OCI-LY3 (cell line): ENCODE results near the gene IMPACT.

Experiments used
- H2AFZ ChIP-seq: fragments of 200-600, 300-600 bp; shearing (Covaris generic); 2 replicates; pipeline ENCODE4 v1.6.0; 2014; ENCODE audit warnings: antibody characterized with exemption, low read depth, low read length
- H3K27ac ChIP-seq: fragments of 200-600, 300-600 bp; sonication (generic); 2 replicates; pipeline ENCODE4 v1.5.1; 2014; ENCODE audit warnings: mild to moderate bottlenecking, low read length, moderate library complexity, mixed read lengths
- H3K27me3 ChIP-seq: fragments of 200-600, 300-600 bp; sonication (generic); 2 replicates; pipeline ENCODE4 v1.6.1; 2014; ENCODE audit warnings: low read depth, low read length, mixed read lengths
- H3K36me3 ChIP-seq: fragments of 200-600, 300-600 bp; sonication (generic); replicated peaks from 2 replicates; pipeline ENCODE3; 2014; ENCODE audit warnings: low read depth, low read length, mixed read lengths
- H3K4me1 ChIP-seq: fragments of 300-600, 200-600 bp; sonication (generic); 2 replicates; pipeline ENCODE4 v1.6.1; 2014; ENCODE audit warnings: low read length, mixed read lengths
- H3K4me2 ChIP-seq: fragments of 200-600, 300-600 bp; sonication (generic); 2 replicates; pipeline ENCODE4 v1.6.1; 2014; ENCODE audit warnings: low read length, mixed read lengths
- H3K4me3 ChIP-seq: fragments of 300-600, 200-600 bp; sonication (generic); 2 replicates; pipeline ENCODE4 v1.5.1; 2014; ENCODE audit warnings: antibody characterized with exemption, mild to moderate bottlenecking, low read length, moderate library complexity
- H3K79me2 ChIP-seq: fragments of 300-600, 200-600 bp; shearing (Covaris generic); 2 replicates; pipeline ENCODE4 v1.6.1; 2014; ENCODE audit warnings: mild to moderate bottlenecking, low read length, mixed read lengths
- H3K9ac ChIP-seq: fragments of 300-600, 200-600 bp; shearing (Covaris generic); 2 replicates; pipeline ENCODE4 v1.6.0; 2014; ENCODE audit warnings: mild to moderate bottlenecking, low read length, moderate library complexity
- H3K9me3 ChIP-seq: fragments of 200-600, 300-600 bp; shearing (Covaris generic); 2 replicates; pipeline ENCODE4 v1.6.1; 2014; ENCODE audit warnings: low read length, mixed read lengths; ENCODE audit not compliant: insufficient read depth
- H4K20me1 ChIP-seq: fragments of 200-600, 300-600 bp; sonication (generic); 2 replicates; pipeline ENCODE4 v1.6.1; 2016; ENCODE audit warnings: low read length, mixed read lengths; ENCODE audit not compliant: insufficient read depth
- EZH2phosphoT487 ChIP-seq: fragments of 200-600 bp; shearing (Covaris generic); IDR thresholded peaks from 2 replicates; pipeline ENCODE4 v1.6.1; 2018; ENCODE audit warnings: antibody characterized with exemption, mixed run types, low read depth
- TF ChIP-seq, protein P1 (sequence below): fragments of 200-600, 300-600 bp; sonication (generic); IDR thresholded peaks from 2 replicates; pipeline ENCODE4 v1.5.1; 2014; ENCODE audit warnings: antibody characterized with exemption, low read length, low read depth

Gene IMPACT

DNA sequence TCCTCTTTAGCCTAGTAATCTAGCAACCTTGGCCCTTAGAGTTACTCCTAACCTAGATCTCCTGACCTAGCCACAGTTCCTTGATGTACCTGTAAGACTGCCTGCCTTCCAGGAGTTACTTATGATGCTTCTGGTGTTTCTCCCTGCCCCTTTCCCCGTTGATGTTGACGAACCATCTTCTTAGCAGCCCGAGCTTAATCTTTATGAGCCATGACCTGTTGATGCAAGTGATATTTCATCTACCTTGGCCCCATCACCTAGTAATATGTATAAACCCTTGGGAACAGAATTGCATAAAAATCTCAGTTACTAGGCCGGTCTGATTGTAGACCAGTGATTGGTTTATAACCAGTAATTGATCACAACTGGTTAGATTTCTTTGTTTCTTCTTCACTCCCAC is 2.7 kb downstream of the IMPACT start:
- Histone ChIP-seq H3K27me3 (no peaks in the 10 kb centered on the region), H2AFZ (no peak overlapping the region)

DNA sequence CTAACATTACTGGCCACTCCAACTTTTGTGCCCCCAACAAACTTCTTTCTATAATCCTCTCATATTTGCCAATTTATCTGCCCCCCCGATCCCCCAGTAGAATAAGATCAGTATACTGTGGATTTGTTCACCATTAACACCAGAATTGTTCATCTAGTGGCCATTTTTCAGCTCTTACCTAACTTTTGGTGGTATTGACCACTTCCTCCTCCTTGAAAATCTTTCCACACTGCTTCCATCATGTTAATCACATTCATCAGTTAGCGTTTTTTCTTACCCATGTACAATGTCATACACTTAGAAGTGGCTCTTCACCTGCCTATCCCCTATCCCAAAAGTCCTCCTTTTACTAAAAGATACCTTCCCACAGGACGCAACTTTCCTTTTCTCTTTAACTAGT is 6.1 kb downstream of the IMPACT start:
- TF ChIP-seq, protein P1, sequence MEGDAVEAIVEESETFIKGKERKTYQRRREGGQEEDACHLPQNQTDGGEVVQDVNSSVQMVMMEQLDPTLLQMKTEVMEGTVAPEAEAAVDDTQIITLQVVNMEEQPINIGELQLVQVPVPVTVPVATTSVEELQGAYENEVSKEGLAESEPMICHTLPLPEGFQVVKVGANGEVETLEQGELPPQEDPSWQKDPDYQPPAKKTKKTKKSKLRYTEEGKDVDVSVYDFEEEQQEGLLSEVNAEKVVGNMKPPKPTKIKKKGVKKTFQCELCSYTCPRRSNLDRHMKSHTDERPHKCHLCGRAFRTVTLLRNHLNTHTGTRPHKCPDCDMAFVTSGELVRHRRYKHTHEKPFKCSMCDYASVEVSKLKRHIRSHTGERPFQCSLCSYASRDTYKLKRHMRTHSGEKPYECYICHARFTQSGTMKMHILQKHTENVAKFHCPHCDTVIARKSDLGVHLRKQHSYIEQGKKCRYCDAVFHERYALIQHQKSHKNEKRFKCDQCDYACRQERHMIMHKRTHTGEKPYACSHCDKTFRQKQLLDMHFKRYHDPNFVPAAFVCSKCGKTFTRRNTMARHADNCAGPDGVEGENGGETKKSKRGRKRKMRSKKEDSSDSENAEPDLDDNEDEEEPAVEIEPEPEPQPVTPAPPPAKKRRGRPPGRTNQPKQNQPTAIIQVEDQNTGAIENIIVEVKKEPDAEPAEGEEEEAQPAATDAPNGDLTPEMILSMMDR = no peak
- TF ChIP-seq EZH2phosphoT487 = no peak
- H3K27ac ChIP-seq = no peak overlapping the region

More for the DNA sequence above, 2.7 kb downstream of the IMPACT start:
- TF ChIP-seq EZH2phosphoT487 = no peak
- TF ChIP-seq, protein P1 = no peak
- no peak overlapping the region for H3K4me2 ChIP-seq
- no peaks in the 10 kb centered on the region for H3K9me3 ChIP-seq
- H3K79me2 ChIP-seq = peaks cover 13% of the 10 kb centered on the region
- H4K20me1 ChIP-seq = no peaks in the 10 kb centered on the region
- peaks cover 20% of the 10 kb centered on the region for H3K4me1 ChIP-seq
- no peak overlapping the region for H3K9ac ChIP-seq
- peaks cover 14% of the 10 kb centered on the region for H3K36me3 ChIP-seq
- no peak overlapping the region for H3K4me3 ChIP-seq
- no peak overlapping the region for H3K27ac ChIP-seq

DNA sequence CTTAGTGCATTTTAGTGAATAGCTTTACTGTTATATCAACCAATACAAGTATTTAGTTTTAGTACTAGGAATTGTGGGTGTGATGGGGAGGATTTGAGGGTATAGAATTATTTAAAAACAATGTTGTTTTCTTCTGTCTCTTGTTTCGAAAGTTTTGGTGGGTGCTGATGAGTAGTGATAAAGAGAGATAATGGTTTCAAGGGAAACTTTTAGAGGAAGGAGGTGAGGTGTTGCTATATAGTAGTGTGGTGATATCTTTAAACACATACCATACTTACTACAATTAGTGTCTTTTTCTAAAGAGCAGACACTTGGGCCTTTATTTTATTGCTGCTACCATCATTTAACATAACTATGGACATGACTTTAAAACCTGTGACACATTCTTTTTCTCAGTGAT is 10.5 kb downstream of the IMPACT start:
- peaks cover 32% of the 10 kb centered on the region for H3K36me3 ChIP-seq
- H2AFZ ChIP-seq = no peak overlapping the region
- no peak for TF ChIP-seq EZH2phosphoT487
- TF ChIP-seq, protein P1 = no peak
- no peak overlapping the region for H3K4me3 ChIP-seq
- H3K9ac ChIP-seq = no peak overlapping the region
- no peak overlapping the region for H3K4me2 ChIP-seq
- H3K27ac ChIP-seq = no peak overlapping the region
- no peaks in the 10 kb centered on the region for H3K79me2 ChIP-seq
- no peaks in the 10 kb centered on the region for H3K9me3 ChIP-seq
- H3K4me1 ChIP-seq = no peaks in the 10 kb centered on the region
- H3K27me3 ChIP-seq = no peaks in the 10 kb centered on the region
- no peaks in the 10 kb centered on the region for H4K20me1 ChIP-seq

More for the DNA sequence above, 6.1 kb downstream of the IMPACT start:
- no peaks in the 10 kb centered on the region for H3K9me3 ChIP-seq
- no peak overlapping the region for H3K4me3 ChIP-seq
- H4K20me1 ChIP-seq = no peaks in the 10 kb centered on the region
- H3K9ac ChIP-seq = no peak overlapping the region
- peaks cover 6% of the 10 kb centered on the region; the same call in 1 of the 2 replicates for H3K79me2 ChIP-seq
- H2AFZ ChIP-seq = no peak overlapping the region
- no peaks in the 10 kb centered on the region for H3K27me3 ChIP-seq
- H3K4me2 ChIP-seq = no peak overlapping the region
- peaks cover 8% of the 10 kb centered on the region for H3K4me1 ChIP-seq
- H3K36me3 ChIP-seq = peaks cover 19% of the 10 kb centered on the region

DNA sequence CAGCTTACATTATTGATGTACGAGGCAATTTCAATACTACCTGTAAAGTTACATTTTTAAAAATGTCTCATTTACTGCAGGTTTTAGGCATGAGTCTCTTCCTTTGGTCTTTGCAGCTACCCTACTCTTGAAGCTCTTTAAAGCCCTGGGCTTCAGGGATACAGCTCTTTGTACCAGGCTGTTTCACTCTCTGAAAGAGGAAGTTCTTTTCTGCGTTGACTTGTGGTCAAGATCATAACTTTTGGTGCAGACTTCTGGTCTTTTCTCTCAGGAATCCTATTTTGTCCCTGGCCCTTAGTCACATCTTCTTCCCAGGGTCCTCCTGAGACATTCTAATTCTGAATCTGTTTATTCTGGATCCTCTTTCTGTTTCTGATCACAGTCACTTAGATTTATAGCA is 17.4 kb downstream of the IMPACT start:
- Histone ChIP-seq H3K9me3 (no peaks in the 10 kb centered on the region), H3K27me3 (no peaks in the 10 kb centered on the region), H3K4me2 (peak overlapping the region; percentile 44), H3K27ac (no peak overlapping the region), H3K9ac (no peak overlapping the region), H4K20me1 (peaks cover 3% of the 10 kb centered on the region; the same call in 1 of the 2 replicates), H3K79me2 (no peaks in the 10 kb centered on the region), H2AFZ (no peak overlapping the region), H3K4me3 (no peak overlapping the region), H3K36me3 (peaks cover 48% of the 10 kb centered on the region), H3K4me1 (peaks cover 45% of the 10 kb centered on the region)
- TF ChIP-seq EZH2phosphoT487 = no peak
- TF ChIP-seq, protein P1 = no peak
